GM10266 (cell line): ENCODE data around the gene CTCFL.

Experiments used
- DNase-seq: peaks from one replicate; pipeline ENCODE4 v3.0.0; 2012; ENCODE audit errors: extremely low spot score
- CTCF ChIP-seq: IDR thresholded peaks from 2 replicates; pipeline ENCODE4 v1.5.1; 2012; ENCODE audit warnings: mild to moderate bottlenecking, low read depth; ENCODE audit not compliant: control insufficient read depth, insufficient read depth; ENCODE audit errors: missing control alignments

Gene CTCFL

DNA sequence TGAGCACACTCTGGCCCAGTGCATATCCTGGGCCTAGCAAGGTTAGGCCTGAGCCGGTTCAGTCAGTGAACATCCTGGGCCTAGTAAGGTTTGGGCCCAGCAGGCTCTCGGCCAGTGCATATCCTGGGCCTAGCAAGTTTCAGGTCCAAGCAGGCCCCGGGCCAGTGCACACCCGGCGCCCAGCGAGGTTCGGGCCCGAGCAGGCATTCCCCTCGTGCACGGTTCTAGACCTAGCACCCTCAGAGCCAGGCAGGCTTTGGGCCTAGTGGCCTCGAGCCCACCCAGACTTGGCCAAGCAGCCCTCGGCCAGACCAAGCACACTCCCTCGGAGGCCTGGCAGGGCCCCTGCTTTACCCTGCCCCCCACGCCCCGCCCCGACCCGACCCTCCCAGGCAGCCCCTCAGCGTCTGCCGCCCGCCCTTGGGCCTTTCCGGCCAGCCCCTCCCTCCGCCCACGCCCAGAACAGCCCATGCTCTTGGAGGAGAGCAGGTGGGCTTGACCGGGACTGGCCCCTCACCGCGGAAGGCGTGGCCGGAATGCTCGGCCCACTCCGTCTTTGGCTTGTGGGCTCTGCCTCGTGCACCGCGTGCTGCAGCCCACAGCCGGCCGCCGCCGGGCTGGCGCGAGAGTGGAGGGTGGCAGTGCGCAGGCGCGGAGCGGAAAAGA is at the start of gene CTCFL:
Gene CTCFL, minus strand, starts transcription at position 630 of the 666 bp plus-strand sequence. CDS start 935 bp downstream, outside the sequence.
- no peak for TF ChIP-seq CTCF
- DNase-seq, result no peak

DNA sequence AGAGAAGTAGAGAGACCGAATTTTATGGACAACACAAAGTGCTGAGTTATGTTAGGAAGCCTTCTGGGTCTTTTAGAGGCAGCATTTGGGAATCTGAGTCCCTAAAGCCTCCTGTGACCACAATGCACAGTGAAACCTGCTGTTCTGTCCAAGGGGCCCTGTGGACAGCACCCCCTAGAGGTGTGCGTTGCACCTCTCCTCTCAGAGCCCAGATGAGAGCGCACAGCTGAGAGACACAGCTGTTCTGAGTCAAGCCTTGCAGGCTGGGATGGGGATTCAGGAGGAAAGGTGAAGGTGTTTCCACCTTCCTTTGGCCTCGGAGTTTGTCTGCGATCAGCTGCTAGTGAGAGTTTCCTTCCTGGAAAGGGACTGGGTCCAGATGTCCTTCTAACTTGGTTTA is 49.0 kb upstream of the CTCFL start:
- no peak for TF ChIP-seq CTCF
- DNase-seq, result no peak

DNA sequence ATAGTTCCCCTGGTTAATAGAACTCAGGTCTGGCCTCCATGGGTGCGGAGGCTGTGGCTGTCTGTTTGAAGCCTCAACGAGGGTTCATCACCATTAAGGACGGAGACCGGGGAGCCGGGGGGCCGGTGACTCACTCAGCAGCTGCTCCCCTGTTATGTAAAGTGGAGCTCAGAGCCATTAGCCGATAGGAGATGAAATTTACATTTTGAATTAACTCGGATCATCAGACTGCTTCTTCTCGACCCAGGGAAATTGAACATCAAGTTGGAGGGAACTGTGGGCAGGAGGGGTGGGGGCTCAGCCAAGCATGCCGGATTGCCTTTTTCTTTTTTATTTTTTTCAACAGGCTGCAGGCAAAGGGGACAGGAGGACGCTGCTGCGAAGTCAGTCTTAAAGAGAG is 48.3 kb upstream of the CTCFL start:
- DNase-seq, result no peak
- TF ChIP-seq CTCF, result no peak

DNA sequence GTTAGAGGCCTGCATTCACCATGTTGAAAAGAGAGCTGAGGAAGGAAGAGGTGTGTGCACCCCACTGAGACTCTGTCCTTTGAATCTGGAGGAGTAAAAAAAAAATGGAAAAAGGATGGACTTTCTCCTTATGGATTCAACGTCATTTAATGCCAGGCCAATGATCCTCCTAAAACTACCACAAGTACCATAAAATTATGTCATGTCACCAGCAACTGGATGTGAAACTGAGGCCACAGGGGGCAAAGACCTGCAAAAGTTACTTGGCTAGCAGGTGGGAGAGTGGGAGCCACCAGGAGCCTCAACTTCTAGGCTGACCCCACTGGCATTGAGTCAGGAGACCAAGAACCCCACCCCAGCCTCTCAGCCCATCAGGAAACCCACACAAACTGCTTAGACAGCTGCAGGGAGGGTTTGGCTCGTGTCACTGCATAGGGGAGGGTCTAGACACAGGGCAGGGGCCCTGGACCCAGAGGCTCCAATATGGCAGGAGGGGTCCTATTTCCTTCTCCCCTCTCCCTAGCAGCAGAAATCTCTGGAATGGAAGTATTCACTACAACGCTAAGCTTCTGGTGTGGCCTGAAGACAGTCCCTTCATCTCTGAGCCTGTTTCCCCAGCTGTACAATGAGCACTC is 47.0 kb upstream of the CTCFL start:
- no peak for DNase-seq
- TF ChIP-seq CTCF, result no peak

DNA sequence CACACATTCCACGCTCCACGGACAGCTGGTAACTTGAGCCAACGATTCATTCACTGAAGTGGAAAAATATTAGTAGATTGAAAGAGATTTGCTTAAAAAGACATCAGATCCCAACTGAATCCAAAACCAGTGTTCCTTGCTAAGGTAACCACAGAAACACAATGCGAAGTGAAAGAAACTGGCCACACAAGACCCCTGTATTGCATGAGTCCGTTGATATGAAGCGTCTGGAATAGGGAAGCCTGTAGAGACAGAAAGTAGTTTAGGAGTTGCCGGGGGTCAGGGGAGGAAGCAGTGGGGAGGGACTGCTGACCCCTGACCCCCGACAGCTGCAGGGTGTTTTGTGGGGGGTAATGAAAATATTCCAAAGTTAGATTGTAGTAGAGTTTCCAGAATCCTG is 46.0 kb upstream of the CTCFL start:
- no peak for DNase-seq
- no peak for TF ChIP-seq CTCF

GRCh38 chr20:57570145-57570850 is 45.4 kb upstream of the CTCFL start:
- no peak for TF ChIP-seq CTCF
- DNase-seq, result no peak

DNA sequence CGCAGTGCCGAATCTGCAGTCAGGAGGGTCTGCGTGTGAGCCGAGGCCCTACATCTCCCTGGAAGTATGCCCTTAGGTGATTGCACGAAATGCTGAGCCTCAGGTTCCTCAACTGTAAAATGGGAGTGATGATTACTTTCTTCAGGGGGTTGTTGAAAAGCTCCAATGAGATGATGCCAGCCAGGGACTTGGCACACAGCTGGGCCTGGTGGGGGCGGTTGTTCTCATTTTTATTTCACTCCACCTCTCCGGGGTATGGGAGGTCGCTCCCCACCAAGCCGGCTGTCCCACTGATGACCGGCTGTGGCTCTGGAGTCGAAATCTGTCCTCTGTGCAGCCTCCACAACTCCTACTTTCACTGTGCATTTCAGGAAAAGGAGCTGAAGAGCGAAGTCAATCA is 44.0 kb upstream of the CTCFL start:
- no peak for DNase-seq
- no peak for TF ChIP-seq CTCF
